Thoracic aorta (tissue), 2 donors: ENCODE data around the gene OLIG2. TPM values are rescaled to one million over a fixed set of nuclear protein-coding genes. Genes with fewer than 3 reads are reported as not detected.

Experiments
- ATAC-seq: fragments of 150-250 bp; one replicate; pipeline ENCODE4 v1.8.0; 2017; ENCODE audit warnings: low read depth; ENCODE audit not compliant: insufficient number of reproducible peaks, low FRiP score
- DNase-seq: peaks from one replicate; pipeline ENCODE4 v3.0.0-alpha.2; 2020; ENCODE audit warnings: low spot score
- H3K27ac ChIP-seq, 2 donors: fragments of 200-600 bp; sonication (generic); 1 replicate in 1 of 2; 2 replicates in 1 of 2; pipeline ENCODE4 v1.5.1; 2016; ENCODE audit warnings: mild to moderate bottlenecking in 2 of 2, moderate library complexity in 2 of 2
- H3K27me3 ChIP-seq: fragments of 200-600 bp; sonication (generic); replicated peaks from 2 replicates; pipeline ENCODE4 v1.6.0; 2016; ENCODE audit warnings: mild to moderate bottlenecking; ENCODE audit not compliant: insufficient read depth
- H3K36me3 ChIP-seq: fragments of 200-600 bp; sonication (generic); one replicate; pipeline ENCODE4 v1.5.1; 2016
- H3K4me1 ChIP-seq, 2 donors: fragments of 200-600 bp; sonication (generic); 1 replicate in 1 of 2; 2 replicates in 1 of 2; pipeline versions ENCODE4 v1.5.1 to v1.6.0; 2016; ENCODE audit warnings: low read depth in 2 of 2, mild to moderate bottlenecking in 1 of 2; ENCODE audit not compliant: control insufficient read depth in 1 of 2
- H3K4me3 ChIP-seq: fragments of 200-600 bp; sonication (generic); 2 replicates; pipeline ENCODE4 v1.5.1; 2016; ENCODE audit warnings: mild to moderate bottlenecking
- H3K9me3 ChIP-seq: fragments of 200-600 bp; sonication (generic); 2 replicates; pipeline ENCODE4 v1.5.1; 2016
- total RNA-seq, 2 donors: library from RNA; depleted of rRNA; stranded (reverse); fragments of >200 nt; gene quantifications; one replicate each; pipeline versions ENCODE4 v1.1.0 to v1.2.3, GENCODE V29; 2016
- TF ChIP-seq, protein P1 (sequence below): fragments of 200-600 bp; sonication (generic); IDR thresholded peaks from one replicate; pipeline ENCODE4 v1.5.1; 2019; ENCODE audit warnings: antibody characterized with exemption

OLIG2 gene
- total RNA-seq, 2 donors from 2014 or later, result not detected

DNA sequence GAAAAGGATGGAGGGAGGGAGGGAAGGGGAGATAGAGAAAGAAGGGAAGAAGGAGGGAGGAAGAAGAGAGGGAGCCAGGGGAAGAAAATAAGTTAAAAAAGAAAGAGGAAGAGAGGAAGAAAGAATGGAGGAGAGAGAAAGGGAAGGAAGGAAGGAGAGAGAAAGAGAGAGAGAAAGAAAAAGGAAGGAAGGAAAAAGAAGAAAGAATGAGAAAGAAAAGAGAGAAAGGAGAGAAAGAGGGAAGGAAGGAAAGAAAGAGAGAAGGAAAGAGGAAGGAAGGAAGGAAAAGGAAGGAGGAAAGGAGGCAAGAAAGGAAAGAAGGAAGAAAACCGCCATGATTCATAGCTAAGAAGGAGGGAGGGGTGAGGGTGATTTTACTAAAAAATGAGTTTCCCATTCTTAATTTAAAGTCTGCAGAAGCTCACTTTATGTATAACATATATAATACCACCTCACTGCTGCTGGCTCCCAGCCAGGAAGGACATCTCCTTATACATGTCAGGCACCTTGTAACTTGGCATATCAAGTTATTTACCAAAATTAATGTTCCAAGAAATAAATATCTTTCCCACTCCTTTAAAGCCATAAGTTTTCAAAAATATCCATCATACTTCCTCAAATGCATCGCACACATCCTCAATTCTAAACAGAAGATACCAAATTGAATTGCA lies 46.0 kb upstream of the OLIG2 start:
- TF ChIP-seq, protein P1, sequence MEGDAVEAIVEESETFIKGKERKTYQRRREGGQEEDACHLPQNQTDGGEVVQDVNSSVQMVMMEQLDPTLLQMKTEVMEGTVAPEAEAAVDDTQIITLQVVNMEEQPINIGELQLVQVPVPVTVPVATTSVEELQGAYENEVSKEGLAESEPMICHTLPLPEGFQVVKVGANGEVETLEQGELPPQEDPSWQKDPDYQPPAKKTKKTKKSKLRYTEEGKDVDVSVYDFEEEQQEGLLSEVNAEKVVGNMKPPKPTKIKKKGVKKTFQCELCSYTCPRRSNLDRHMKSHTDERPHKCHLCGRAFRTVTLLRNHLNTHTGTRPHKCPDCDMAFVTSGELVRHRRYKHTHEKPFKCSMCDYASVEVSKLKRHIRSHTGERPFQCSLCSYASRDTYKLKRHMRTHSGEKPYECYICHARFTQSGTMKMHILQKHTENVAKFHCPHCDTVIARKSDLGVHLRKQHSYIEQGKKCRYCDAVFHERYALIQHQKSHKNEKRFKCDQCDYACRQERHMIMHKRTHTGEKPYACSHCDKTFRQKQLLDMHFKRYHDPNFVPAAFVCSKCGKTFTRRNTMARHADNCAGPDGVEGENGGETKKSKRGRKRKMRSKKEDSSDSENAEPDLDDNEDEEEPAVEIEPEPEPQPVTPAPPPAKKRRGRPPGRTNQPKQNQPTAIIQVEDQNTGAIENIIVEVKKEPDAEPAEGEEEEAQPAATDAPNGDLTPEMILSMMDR, result no peak
- H3K27me3 ChIP-seq, result no peaks in the 10 kb centered on the region
- no peak for ATAC-seq
- H3K27ac ChIP-seq, result no peak overlapping the region
- no peaks in the 10 kb centered on the region for H3K9me3 ChIP-seq
- no peak for DNase-seq
- H3K36me3 ChIP-seq, result no peaks in the 10 kb centered on the region
- H3K4me1 ChIP-seq, result no peaks in the 10 kb centered on the region
- H3K4me3 ChIP-seq, result no peak overlapping the region

GRCh38 chr21:32981096-32981495 lies 44.6 kb upstream of the OLIG2 start:
- Histone ChIP-seq H3K4me1 (no peaks in the 10 kb centered on the region), H3K27me3 (no peaks in the 10 kb centered on the region), H3K9me3 (no peaks in the 10 kb centered on the region), H3K36me3 (no peaks in the 10 kb centered on the region), H3K4me3 (no peak overlapping the region), H3K27ac (no peak overlapping the region)
- no peak for ATAC-seq
- DNase-seq, result no peak
- TF ChIP-seq, protein P1, result no peak

GRCh38 chr21:32990666-32991065 lies 35.1 kb upstream of the OLIG2 start:
- Histone ChIP-seq H3K9me3 (no peaks in the 10 kb centered on the region), H3K27me3 (no peaks in the 10 kb centered on the region), H3K4me3 (no peak overlapping the region), H3K27ac (no peak overlapping the region), H3K4me1 (no peaks in the 10 kb centered on the region), H3K36me3 (no peaks in the 10 kb centered on the region)
- TF ChIP-seq, protein P1, result no peak
- DNase-seq (no peak), ATAC-seq (no peak)

DNA sequence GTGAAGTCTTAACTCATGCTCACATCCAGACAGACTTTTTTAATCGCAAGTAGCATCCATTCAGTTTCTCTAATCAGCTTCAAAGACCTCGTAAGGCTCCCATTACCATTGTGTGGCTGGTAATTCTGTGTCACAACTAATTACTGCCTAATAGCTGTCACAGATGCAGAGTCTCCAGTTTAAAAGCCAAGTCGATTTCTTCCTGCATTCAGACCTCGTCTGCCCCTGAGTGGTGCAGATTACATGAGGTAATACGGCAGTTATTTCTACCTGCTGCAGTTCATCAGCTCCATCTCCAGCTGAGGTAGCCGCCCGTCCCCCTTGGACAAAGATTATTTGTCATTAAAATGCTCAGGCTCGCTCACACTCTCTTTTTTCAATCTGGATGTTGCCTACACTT lies 34.4 kb upstream of the OLIG2 start:
- H3K36me3 ChIP-seq, result no peaks in the 10 kb centered on the region
- ATAC-seq (no peak), DNase-seq (no peak)
- H3K27ac ChIP-seq, result no peak overlapping the region
- H3K4me1 ChIP-seq, result no peaks in the 10 kb centered on the region
- no peaks in the 10 kb centered on the region for H3K9me3 ChIP-seq
- no peaks in the 10 kb centered on the region for H3K27me3 ChIP-seq
- no peak overlapping the region for H3K4me3 ChIP-seq
- TF ChIP-seq, protein P1, result no peak

GRCh38 chr21:32993894-32994293 lies 31.8 kb upstream of the OLIG2 start:
- H3K27me3 ChIP-seq, result no peaks in the 10 kb centered on the region
- H3K36me3 ChIP-seq, result no peaks in the 10 kb centered on the region
- ATAC-seq (no peak), DNase-seq (no peak)
- H3K9me3 ChIP-seq, result no peaks in the 10 kb centered on the region
- H3K27ac ChIP-seq, result no peak overlapping the region
- TF ChIP-seq, protein P1, result no peak
- H3K4me1 ChIP-seq, result no peaks in the 10 kb centered on the region
- no peak overlapping the region for H3K4me3 ChIP-seq
